ENCODE results near the gene CACNG1. TPM values are rescaled to one million over a fixed set of nuclear protein-coding genes. Genes with fewer than 3 reads are reported as not detected.

Gene CACNG1
- total and polyA plus RNA-seq, 2 donors (not counting 3 experiments of a cell fraction or from before 2014, with no cell fraction given): not detected

GRCh38 chr17:67015001-67015400 is 29.4 kb upstream of the CACNG1 start:
- TF ChIP-seq JUN (IDR thresholded peaks at IDR 0.05; ENCODE audit: borderline replicate concordance, insufficient read depth, insufficient read length, low read depth) (no peak), GATA2 (IDR thresholded peaks at IDR 0.05; ENCODE audit: insufficient read depth, insufficient read length, low read depth, low read length) (no peak), MAX (IDR thresholded peaks at IDR 0.05; ENCODE audit: insufficient read depth, insufficient read length) (no peak), POLR2AphosphoS5 (IDR thresholded peaks at IDR 0.05; ENCODE audit: insufficient read depth, low read depth, low read length) (no peak), MYC (IDR thresholded peaks at IDR 0.05; ENCODE audit: low read depth, low read length) (no peak), CTCF (IDR thresholded peaks at IDR 0.05; ENCODE audit: extremely low read depth in 1 of 2, insufficient read depth in 1 of 2, low read depth in 1 of 2, low read length in 2 of 2) (no peak), FOS (IDR thresholded peaks at IDR 0.05; ENCODE audit: borderline replicate concordance, insufficient read depth, low read length) (no peak), EZH2 (IDR thresholded peaks at IDR 0.05; ENCODE audit: borderline replicate concordance, low read depth, low read length, severe bottlenecking) (no peak), POLR2A (IDR thresholded peaks at IDR 0.05; ENCODE audit: low read depth, low read length) (no peak)
- H3K9ac ChIP-seq (replicated peaks; ENCODE audit: extremely low read depth, insufficient read depth, low read length): no peak overlapping the region
- no peaks in the 10 kb centered on the region for H3K79me2 ChIP-seq (ENCODE audit: control insufficient read depth, insufficient read depth, low read length)
- POLR2A ChIA-PET: no interaction called here
- no peak for FAIRE-seq
- H2AFZ ChIP-seq (ENCODE audit: low read depth, low read length): no peak overlapping the region
- H3K9me1 ChIP-seq (replicated peaks; ENCODE audit: control insufficient read depth, extremely low read depth, insufficient read depth, low read length): no peaks in the 10 kb centered on the region
- H3K4me2 ChIP-seq (ENCODE audit: insufficient read depth, low read length): no peak overlapping the region
- no peaks in the 10 kb centered on the region for H3K4me1 ChIP-seq (ENCODE audit: control insufficient read depth, extremely low read depth, insufficient read depth, low read length)
- H3K27ac ChIP-seq (ENCODE audit: insufficient read depth, low read depth, low read length): no peak overlapping the region
- H3K27me3 ChIP-seq (ENCODE audit: control insufficient read depth in 2 of 2, insufficient read depth in 2 of 2, low read length in 2 of 2): no peaks in the 10 kb centered on the region
- intact Hi-C loops (cut with micrococcal nuclease): no loop called here
- DNase-seq (ENCODE audit: low read depth, low spot score): no peak
- dilution Hi-C loops (cut with MboI; ENCODE audit: extremely low pct_ligation_motif_present, low sequenced_read_pairs): no loop called here
- no peaks in the 10 kb centered on the region for H4K20me1 ChIP-seq (replicated peaks; ENCODE audit: control insufficient read depth, extremely low read depth, insufficient read depth, low read length)
- CTCF ChIA-PET: no interaction called here
- H3K9me3 ChIP-seq (replicated peaks; ENCODE audit: control insufficient read depth, insufficient read depth, low read length): no peaks in the 10 kb centered on the region
- H3K4me3 ChIP-seq (replicated peaks in 1 of 3; ENCODE audit: insufficient read depth in 1 of 3, low read depth in 1 of 3, low read length in 3 of 3): no peak overlapping the region
- no peaks in the 10 kb centered on the region for H3K36me3 ChIP-seq (ENCODE audit: control insufficient read depth in 2 of 2, extremely low read depth in 1 of 2, insufficient read depth in 2 of 2, low read length in 2 of 2)
- no TSS peak for BruUV-seq (replicated peaks)

All from endothelial cell of umbilical vein (primary cell).